Measurements from ENCODE around the gene ROS1.
"Not testable (repeated sequence)": the region's sequence is repeated elsewhere in the genome, so short reads cannot be mapped to it uniquely, and the experiment has no call there.

Gene ROS1

GRCh38 chr6:117425431-117426153 lies at the start of gene ROS1:
Gene ROS1 (minus strand): TSS chr6:117425942. CDS start chr6:117425656, 286 bp downstream.
- DNase-seq: no peak
- no peak for ATAC-seq

DNA sequence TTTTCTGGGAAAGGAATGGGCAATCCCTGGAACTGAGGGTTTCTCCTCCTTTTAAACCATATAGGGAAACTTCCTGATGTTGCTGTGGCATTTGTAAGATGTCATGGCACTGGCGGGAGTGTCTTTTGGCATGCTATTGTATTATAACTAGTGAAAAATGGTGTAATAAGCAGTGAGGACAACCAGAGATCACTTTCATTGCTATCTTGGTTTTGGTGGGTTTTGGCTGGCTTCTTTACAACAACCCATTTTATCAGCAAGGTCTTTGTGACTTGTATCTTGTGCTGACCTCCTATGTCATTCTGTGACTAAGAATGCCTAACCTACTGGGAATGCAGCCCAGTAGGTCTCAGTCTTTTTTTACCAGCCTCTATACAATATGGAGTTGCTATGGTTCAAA lies 47.7 kb upstream of the ROS1 start:
- ATAC-seq: no peak

GRCh38 chr6:117472667-117473066 lies 46.9 kb upstream of the ROS1 start:
- ATAC-seq (no peak), DNase-seq (no peak)

More for the DNA sequence above, 47.7 kb upstream of the ROS1 start:
- no peak for DNase-seq

DNA sequence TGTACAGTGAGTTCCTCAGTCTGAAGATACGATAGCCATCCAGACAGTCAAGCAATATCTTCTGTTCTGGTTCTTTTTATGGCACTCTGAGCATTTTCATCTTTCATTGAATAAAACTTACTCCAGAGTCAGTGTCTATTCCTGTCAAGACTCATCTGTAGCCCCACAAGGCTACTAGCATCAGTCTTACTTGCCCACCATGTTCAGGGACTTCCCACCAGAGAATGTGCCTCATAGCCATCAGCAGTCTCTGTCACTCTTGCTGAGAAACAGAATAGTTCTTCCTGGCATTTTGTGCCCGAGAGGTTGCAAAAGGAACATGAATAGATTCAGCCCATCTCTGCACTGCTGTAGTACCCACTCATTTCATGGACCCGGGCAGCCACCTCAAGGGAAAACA lies 44.0 kb upstream of the ROS1 start:
- DNase-seq (no peak), ATAC-seq (no peak)

DNA sequence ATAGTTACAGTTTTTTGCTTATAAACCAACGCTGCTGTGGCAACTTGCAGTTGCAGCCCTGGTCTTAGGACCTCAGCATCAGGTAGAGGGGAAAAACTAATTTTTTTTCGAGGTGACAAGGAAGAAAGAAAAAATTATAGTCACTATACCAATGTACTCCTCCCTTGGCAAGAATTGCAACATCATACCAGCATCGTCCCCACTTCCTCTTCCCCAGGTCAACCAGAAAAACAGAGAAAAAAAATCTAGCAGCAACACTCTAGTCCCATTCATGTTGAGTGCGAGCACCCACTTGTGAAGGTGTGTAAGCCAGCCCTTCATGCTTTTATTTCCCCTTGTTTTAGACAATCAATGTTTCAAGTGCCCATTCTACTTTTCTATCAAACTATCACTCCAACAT lies 43.6 kb upstream of the ROS1 start:
- ATAC-seq (no peak), DNase-seq (no peak)

- DNase-seq, ATAC-seq: not testable (repeated sequence)
Observed at GRCh38 chr6:117468527-117468926, 42.8 kb upstream of the ROS1 start.

- ATAC-seq (no peak), DNase-seq (no peak)
Observed at GRCh38 chr6:117467876-117468275, 42.1 kb upstream of the ROS1 start.

DNA sequence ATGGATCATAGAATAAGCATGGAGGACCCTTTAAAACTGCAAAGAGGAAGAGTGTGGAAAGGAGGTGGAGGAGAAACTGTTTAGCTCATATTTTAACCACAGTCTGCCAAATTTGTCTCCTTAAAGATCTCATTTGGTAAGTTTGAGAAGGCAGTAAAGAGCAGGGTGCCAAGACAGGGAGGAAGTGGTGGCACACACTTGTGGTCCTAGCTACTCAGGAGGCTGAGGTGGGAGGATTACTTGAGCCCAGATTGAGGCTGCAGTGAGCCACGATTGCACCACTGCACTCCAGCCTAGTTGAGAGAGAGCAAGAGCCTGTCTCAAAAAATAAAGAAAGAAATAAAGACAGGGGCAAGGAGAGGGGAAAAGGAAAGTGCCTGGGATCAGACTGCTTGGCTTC lies 39.9 kb upstream of the ROS1 start:
- no peak for ATAC-seq

GRCh38 chr6:117464700-117465099 lies 39.0 kb upstream of the ROS1 start:
- DNase-seq (no peak), ATAC-seq (peak; percentile 7)

More for the DNA sequence above, 39.9 kb upstream of the ROS1 start:
- DNase-seq: no peak

GRCh38 chr6:117463762-117464665 lies 38.3 kb upstream of the ROS1 start:
- no peak for DNase-seq

DNA sequence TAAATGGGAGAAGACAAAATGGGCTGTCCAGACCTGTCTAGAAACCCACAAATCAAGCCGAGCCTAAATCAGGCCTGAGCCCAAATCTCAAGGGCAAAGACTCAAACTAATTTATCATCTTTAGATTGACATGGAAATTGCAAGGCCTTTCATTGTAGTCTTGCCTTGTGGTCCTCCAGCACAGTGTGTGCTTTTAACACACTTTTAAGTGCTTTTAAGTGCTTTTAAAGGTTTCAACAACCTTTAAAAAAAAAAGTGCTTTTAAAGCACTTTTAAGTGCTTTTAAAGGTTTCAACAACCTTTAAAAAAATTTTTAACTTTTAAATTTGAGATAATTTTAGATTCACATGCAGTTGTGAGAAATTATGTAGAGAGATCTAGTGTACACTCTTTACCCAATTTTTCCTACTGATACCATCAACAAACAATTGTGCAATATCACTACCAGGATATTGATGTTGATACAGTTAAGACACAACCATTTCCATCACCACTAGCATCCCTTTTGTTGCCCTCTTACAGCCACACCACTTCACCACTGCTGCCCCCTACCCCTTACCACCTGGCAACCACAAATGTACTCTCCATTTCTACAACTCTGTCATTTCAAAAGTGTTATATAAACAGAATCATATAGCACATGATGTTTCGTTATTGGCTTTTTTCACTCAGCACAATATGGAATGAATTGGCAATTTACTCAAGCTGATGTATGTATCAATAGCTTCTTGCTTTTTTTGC lies 33.6 kb upstream of the ROS1 start:
- ATAC-seq (no peak), DNase-seq (no peak)

More at GRCh38 chr6:117463762-117464665, 38.3 kb upstream of the ROS1 start:
- peak; percentile 94 for ATAC-seq

DNA sequence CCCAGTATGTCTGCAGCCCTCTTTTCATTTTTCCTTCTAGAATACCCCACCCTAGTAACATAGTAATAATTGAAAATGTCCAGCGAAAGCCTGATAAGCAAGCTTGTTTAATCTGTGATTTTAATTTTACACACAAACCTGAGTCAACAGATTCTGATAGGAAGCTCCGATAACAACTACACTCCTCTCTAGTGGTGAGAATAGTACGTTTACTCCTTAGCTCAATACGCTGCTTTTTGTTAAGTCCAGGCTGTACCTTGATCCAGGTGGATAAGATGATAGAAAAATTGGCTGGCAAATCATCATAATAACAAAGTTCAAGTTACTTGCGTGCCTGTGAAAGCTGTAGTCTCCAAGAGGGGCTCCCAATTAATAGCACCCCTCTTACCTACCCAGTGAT lies 31.3 kb upstream of the ROS1 start:
- DNase-seq: no peak
- ATAC-seq: no peak

- ATAC-seq: no peak
- DNase-seq: no peak
Observed at GRCh38 chr6:117456250-117456649, 30.5 kb upstream of the ROS1 start.

DNA sequence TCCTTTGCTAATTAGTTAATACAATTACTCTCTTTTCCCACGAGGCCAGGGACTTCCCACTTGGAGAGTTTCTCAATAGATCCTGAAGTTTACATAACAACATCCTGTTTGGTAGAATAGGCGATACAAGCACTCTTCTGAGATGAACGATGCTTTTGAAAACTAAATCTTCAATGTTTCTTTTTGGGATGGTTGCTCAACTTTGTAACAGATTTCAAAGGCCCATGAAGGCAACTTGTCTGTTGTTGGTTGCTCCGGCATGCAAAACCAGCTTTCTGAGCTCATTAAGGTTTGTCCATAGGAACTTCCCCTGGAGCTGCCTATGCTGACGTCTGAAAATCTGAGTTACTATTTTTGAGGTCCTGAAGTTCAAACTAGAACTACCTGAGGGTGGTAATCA lies 25.9 kb upstream of the ROS1 start:
- DNase-seq: no peak
- no peak for ATAC-seq

GRCh38 chr6:117449549-117450439 lies 24.1 kb upstream of the ROS1 start:
- ATAC-seq (no peak), DNase-seq (peak; percentile 56)

DNA sequence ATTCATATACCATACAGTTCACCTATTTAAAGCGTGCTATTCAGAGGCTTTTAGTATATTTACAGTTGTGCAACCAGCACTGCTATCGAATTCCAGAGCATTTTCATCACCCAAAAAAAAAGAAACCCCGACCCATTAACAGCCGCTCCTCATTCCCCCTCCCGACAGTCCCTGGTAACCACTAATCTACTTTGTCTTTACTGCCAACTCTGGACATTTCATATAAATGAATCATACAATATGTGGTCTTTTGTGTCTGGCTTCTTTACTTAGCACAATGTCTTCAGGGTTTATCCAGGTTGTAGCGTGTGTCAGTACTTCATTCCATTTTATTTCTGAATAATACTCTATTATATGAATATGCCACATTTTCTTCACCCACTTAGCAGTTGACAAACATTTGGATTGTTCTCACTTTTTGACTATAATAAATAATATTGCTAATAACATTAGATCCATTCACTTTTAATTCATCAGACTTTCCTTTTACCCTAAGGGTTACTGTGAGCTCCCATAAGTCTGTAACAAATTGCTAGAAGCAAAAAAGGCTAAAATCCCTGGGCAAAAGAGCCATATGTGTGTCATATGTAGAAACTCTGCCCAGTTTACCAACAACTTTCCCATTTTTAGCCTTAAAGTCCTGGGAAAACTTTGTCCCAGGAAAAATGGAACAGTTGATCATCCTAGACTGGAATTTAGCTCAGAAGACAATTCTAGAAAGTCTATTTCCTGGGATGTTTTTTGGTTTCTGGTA lies 23.2 kb upstream of the ROS1 start:
- DNase-seq (no peak), ATAC-seq (no peak)

GRCh38 chr6:117448011-117448410 lies 22.3 kb upstream of the ROS1 start:
- DNase-seq (no peak), ATAC-seq (no peak)

DNA sequence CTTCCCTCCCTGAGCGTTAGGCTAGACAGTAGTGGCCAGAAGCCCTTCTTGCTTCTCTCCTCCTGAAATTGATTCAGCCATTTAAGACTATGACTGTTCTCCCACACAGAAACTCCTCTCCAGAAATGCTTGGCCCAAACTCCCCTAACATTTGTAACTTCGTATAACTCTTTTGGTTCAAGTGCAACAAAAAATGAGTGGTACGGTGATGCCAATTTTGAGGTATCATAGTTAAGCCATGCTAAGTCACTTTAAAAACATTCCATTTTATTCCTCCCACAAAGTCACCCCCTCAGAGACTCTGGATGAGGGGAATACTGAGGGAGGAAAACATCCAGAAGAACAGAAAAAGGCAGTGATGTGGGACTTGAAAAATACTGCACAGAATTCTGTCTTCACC lies 21.1 kb upstream of the ROS1 start:
- DNase-seq (no peak), ATAC-seq (no peak)

GRCh38 chr6:117444600-117444999 lies 18.9 kb upstream of the ROS1 start:
- ATAC-seq (no peak), DNase-seq (no peak)

DNA sequence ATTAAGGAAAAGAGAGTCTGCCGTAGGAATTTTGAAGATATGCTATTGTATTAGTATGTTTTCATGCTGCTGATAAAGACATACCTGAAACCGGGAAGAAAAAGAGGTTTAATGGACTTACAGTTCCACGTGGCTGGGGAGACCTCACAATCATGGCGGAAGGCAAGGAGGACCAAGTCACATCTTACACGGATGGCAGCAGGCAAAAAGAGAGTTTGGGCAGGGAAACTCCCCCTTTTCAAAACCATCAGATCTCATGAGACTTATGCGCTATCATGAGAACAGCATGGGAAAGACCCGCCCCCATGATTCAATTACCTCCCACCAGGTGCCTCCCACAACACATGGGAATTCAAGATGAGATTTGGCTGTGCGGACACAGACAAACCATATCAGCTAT lies 16.6 kb upstream of the ROS1 start:
- ATAC-seq, DNase-seq: not testable (repeated sequence)

- DNase-seq (no peak), ATAC-seq (no peak)
Observed at GRCh38 chr6:117441824-117442264, 16.1 kb upstream of the ROS1 start.
